Stimulated activated CD4-positive, alpha-beta T cell treated with anti-CD3 and anti-CD28 coated beads, Interleukin-12 subunit alpha, Interleukin-12 subunit beta, amount 100 ng/mL, for 48 hours (primary cell): ENCODE measurements around the gene PPIC.

Experiments
- DNase-seq, 3 donors: peaks; one replicate each; pipeline ENCODE4 v3.0.0-alpha.2; 2020; ENCODE audit warnings: low read depth in 2 of 3, low spot score in 1 of 3

PPIC gene

GRCh38 chr5:123036391-123037103 lies at the start of gene PPIC:
TSS of gene PPIC (minus strand) at chr5:123036725. CDS start at chr5:123036625, 100 bp downstream.
- no peak for DNase-seq

DNA sequence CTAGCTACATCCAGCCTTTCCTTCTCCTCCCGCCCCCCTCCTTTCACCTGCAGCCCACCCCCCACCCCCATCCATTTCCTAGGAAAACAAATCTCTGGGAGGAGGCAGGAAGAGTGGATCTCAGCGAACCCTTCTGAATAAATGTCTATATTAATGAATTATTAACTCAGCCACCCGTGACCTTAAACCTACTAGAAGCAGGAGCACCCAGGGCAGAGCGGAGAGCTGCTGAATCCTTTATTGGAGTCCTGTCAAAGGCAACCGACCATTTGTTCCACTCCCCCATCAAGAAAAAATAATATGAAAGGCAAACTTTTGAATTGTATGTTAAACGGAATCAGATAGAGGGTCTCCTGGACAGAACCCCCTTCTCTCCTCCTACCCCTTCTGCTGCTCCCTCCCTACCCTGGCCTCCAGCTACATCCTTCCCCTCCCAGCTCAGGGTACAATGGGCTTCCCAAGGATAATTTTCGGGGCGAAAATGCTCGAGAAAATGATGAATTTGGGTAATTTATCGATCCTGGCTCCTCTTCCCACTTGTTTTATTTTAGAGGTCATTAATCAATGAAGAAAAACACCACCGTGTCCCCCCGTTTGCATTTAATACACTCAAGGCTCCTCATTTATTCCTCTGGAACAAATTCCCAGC lies 49.2 kb upstream of the PPIC start:
- no peak for DNase-seq

GRCh38 chr5:123084730-123085605 lies 48.4 kb upstream of the PPIC start:
- DNase-seq: no peak

DNA sequence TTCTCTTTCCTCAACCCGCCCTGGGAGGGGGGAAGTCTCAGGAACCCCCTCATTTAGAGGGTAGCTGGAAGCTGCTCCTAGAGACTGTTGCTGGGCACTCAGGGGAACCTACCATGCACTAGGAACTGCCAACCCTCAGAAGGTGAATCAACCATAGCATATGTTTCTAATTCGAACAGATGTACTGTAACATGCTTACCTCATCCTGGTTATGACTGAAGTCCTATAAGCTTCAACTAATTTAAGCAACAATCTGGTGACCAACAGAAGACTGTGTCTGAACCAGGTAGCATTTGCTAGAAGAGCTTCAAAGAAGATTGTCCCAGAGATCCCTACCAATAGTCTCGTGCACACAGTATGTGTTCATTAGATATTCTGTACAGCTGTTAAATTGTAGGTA lies 46.8 kb upstream of the PPIC start:
- DNase-seq: no peak

GRCh38 chr5:123080215-123080614 lies 43.7 kb upstream of the PPIC start:
- DNase-seq: no peak

DNA sequence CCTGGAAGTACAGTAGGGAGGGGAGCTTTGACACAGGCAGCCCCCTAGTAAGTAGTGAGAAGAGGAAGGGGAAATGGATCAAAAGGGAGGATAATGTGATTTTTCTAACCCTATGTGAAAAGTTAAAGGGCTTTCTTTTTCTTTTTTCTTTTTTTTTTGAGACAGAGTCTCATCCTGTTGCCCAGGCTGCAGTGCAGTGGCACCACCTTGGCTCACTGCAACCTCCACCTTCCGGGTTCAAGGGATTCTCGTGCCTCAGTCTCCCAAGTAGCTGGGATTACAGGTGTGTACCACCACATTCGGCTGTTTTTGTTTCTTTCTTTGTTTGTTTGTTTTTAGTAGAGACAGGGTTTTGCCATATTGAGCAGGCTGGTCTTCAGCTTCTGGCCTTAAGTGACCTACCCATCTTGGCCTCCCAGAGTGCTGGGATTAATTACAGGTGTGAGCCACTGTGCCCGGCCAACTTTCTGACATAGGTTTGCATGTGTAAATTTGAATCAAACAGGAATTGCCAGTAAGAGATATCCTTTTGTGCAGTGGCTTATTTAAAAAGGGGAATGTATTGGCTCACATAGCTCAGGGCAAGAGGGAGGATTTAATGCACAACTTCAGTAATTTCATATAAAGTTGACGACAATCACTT lies 39.1 kb upstream of the PPIC start:
- no peak for DNase-seq

GRCh38 chr5:123068368-123068938 lies 31.9 kb upstream of the PPIC start:
- DNase-seq: no peak

- DNase-seq: no peak
Measured at GRCh38 chr5:123066016-123066415, 29.5 kb upstream of the PPIC start.

- no peak for DNase-seq
Measured at GRCh38 chr5:123059455-123059854, 22.9 kb upstream of the PPIC start.

DNA sequence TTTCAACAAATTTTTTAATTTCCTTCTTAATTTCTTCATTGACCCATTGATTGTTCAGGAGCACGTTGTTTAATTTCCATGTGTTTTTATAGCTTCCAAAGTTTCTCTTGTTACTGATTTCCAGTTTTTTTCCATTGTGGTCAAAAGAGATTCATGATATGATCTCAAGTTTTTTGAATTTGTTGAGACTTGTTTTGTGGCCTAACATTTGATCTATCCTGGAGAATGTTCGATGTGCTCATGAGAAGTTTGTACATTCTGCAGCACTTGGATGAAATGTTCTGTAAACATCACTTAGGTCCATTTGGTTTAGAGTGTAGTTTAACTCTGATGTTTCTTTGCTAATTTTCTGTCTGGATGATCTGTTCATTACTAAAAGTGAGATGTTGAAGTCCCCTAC lies 14.7 kb upstream of the PPIC start:
- DNase-seq: no peak

DNA sequence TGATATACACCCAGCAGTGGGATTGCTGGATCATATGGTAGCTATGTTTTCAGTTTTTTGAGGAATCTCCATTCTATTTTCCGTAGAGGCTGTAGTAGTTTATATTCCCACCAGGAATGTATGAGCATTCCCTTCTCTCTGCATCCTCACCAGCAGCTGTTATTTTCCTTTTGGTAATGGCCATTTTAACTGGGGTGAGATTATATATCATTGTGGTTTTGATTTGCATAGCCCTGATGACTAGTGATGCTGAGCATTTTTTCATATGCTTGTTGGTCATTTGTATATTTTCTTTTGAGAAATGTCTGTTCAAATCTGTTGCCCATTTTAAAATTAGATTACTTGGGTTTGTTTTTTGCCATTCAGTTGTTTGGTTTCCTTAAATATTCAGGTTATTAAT lies 11.2 kb upstream of the PPIC start:
- DNase-seq: no peak

GRCh38 chr5:123046222-123046621 lies 9.7 kb upstream of the PPIC start:
- DNase-seq: no peak

DNA sequence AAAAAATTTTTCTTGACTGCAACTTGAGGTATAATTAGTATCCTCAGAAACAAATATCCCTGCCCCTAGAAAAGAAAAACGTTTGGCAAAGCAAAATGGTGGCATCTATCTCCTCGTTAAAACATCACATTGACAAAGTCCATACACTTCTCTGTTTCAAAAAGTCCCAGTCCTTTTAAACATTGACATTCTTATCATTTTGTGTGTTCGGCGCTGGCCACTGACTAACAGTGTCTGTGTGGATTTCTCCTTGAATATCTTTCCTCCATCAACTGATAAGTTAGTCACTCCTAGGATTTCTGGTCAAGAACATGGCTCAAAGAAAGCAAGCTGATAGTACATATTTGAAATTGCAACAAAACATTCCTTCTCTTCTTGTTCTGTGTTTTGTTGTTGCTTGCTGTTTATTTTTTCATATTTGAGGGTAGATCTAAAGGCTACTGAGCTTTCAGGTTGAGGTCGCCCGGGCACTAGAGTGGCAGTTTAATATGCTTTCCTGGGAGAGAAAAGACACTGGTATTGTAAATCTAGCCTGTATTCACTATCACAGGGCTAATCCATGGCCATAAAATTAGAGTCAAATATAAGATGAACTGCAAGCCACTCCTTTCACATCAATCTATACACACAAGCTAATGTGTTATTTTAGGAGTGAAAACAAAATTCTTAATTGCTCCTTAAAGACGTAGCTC lies 8.5 kb upstream of the PPIC start:
- DNase-seq: no peak

GRCh38 chr5:123039673-123040072 lies 3.1 kb upstream of the PPIC start:
- no peak for DNase-seq

- no peak for DNase-seq
Measured at GRCh38 chr5:123037104-123037418, 536 bp upstream of the PPIC start.

DNA sequence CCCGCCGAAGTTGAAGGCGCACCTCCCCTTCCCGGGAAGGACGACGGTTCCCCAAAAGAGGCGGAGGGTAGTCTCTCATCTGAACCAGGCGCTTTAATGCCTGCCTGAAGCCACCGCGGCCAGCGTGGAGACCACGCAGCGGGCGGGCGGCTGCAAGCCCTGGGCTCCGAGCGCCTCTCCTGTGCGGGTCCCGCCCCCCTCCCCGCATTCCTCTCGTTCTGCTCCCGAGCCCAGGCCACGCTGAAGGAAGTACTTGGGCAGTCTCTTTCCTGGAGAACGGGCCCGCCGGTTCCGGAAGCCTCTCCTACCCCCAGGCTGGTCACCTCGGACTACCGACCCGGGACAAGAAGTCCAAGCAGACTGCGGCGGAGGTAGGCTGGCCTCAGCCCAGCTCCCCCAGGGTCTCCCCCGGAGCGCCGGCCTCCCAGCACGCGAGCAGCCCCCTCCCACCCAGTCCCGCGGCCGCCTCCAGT lies 571 bp downstream of the PPIC start:
- DNase-seq: no peak

DNA sequence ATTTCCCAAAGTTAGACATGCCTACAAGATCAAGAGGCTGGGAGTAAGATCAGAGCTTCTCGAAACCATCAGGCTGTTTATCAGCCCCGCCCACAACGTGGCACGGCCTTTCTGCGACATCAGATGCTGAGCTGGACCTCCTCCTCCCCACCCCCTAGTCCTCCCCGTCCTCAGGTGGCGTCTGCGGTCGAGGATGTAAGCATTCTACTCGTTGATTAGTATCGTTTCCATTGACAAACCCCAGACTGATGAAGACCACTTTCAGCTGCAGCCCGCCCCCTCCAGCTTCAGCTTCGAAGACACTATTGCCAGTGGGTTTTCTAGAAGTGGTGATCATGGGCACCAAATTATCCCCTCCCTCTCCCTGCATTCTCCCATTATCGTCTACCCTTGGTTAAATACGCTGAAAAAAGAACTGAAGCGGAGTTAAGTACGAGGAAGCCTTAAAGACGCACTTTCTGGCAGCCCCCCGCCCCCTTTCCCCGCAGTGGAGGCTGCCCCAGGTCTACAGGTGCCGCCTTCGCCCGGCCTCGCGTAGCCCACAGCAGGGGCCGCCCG lies 1.1 kb downstream of the PPIC start:
- DNase-seq: no peak

DNA sequence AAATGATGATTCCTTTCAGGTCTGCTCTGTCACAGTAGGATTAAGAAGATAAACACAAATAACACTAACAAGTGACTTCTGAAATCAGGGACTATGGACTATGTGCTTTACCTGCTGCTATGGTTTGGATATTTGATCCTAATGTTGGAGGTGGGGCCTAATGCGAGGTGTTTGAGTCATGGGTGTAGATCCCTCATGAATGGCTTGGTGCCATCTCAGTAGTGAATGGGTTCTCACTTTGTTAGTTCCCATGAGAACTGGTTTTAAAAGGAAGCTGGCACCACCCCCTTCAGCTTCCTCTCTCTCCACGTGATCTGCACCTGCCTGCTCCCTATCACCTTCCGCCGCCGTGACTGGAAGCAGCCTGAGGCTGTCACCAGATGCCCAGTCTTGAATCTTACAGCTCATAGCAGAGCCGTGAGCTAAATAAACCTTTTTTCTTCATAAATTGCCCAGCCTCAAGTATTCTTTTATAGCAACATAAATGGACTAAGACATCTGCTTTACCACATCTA lies 3.3 kb downstream of the PPIC start:
- no peak for DNase-seq

GRCh38 chr5:123028222-123028621 lies 8.3 kb downstream of the PPIC start:
- no peak for DNase-seq

GRCh38 chr5:123014689-123015088 lies 21.8 kb downstream of the PPIC start:
- DNase-seq: no peak
